ENCODE data around the gene TBC1D7. TPM values are rescaled to one million over a fixed set of nuclear protein-coding genes. Genes with fewer than 3 reads are reported as not detected.

Gene TBC1D7
- total RNA-seq, 1 donor from 2014 or later: 15.3 TPM

DNA sequence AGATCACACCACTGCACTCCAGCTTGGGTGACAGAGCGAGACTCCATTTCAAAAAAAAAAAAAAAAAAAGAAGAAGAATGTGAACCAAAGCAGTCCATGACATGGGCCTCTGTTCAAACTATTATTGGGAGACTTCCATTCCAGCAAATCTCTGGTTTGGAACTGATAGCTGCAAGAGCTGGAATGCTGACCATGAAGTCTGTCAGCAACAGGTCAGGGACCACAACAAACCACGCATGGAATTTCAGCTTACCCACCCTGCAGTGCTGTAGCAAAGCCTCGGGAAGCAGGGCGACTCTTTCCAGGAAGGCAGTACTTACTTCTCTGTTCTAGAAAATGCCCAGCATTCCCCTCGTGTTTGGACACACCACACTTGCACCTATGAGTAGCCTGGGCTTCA is 34.1 kb upstream of the TBC1D7 start:
- Mint-ChIP-seq H3K27ac (ENCODE audit: unreplicated experiment) (no peak overlapping the region), H3K4me1 (ENCODE audit: unreplicated experiment) (no peaks in the 10 kb centered on the region), H3K36me3 (ENCODE audit: unreplicated experiment) (no peaks in the 10 kb centered on the region), H3K9me3 (ENCODE audit: unreplicated experiment) (no peaks in the 10 kb centered on the region), H3K27me3 (ENCODE audit: unreplicated experiment) (no peaks in the 10 kb centered on the region), H3K4me3 (ENCODE audit: unreplicated experiment) (no peak overlapping the region)
- no peak for DNase-seq (ENCODE audit: extremely low spot score, unreplicated experiment)
- TF ChIP-seq, protein P1, sequence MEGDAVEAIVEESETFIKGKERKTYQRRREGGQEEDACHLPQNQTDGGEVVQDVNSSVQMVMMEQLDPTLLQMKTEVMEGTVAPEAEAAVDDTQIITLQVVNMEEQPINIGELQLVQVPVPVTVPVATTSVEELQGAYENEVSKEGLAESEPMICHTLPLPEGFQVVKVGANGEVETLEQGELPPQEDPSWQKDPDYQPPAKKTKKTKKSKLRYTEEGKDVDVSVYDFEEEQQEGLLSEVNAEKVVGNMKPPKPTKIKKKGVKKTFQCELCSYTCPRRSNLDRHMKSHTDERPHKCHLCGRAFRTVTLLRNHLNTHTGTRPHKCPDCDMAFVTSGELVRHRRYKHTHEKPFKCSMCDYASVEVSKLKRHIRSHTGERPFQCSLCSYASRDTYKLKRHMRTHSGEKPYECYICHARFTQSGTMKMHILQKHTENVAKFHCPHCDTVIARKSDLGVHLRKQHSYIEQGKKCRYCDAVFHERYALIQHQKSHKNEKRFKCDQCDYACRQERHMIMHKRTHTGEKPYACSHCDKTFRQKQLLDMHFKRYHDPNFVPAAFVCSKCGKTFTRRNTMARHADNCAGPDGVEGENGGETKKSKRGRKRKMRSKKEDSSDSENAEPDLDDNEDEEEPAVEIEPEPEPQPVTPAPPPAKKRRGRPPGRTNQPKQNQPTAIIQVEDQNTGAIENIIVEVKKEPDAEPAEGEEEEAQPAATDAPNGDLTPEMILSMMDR (IDR thresholded peaks at IDR 0.05): no peak

DNA sequence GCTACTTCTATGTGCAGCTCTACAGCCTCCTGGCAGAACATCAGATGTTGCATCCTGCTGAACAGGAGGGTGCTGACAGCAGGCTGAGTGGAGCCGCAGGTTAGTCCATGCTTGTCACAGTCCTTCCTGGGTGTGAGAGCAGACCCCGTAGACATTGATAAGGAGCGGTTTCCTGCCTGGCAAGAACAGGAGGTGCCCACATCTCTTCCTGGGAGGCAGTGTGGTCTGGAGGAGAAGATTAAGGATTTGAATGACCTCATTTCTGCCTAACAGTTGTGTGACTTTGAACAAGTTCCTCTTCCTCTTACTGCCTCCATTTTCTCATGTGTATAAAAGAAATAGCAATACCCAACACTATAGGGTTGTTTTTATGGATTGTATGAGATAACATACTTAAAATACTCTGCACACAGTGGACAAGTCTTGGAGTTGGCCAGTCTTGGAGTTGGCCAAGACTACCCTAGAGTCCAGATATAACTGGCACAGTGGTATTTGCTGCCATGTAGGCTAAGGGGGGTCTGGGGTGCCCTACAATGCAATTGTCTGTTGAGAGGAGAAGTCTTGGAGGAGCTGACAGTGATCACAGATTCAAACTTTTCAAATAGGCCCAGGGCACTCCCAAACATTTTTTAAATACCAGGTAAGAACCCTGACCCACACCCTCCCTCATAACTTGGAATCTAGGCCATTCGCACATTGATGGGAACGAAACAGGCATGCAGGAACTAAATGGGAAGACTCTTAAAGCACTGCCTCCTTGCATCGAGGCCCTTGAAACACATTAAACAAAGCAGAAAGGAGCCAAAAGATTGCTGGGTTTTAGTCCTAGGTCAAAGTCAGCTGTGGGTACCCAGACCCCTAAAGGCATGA is 32.6 kb upstream of the TBC1D7 start:
- Mint-ChIP-seq H3K27ac (ENCODE audit: unreplicated experiment) (no peak overlapping the region), H3K4me3 (ENCODE audit: unreplicated experiment) (no peak overlapping the region), H3K36me3 (ENCODE audit: unreplicated experiment) (no peaks in the 10 kb centered on the region), H3K9me3 (ENCODE audit: unreplicated experiment) (no peaks in the 10 kb centered on the region), H3K4me1 (ENCODE audit: unreplicated experiment) (peaks cover under 1% of the 10 kb centered on the region), H3K27me3 (ENCODE audit: unreplicated experiment) (no peaks in the 10 kb centered on the region)
- TF ChIP-seq, protein P1 (IDR thresholded peaks at IDR 0.05): no peak
- no peak for DNase-seq (ENCODE audit: extremely low spot score, unreplicated experiment)

DNA sequence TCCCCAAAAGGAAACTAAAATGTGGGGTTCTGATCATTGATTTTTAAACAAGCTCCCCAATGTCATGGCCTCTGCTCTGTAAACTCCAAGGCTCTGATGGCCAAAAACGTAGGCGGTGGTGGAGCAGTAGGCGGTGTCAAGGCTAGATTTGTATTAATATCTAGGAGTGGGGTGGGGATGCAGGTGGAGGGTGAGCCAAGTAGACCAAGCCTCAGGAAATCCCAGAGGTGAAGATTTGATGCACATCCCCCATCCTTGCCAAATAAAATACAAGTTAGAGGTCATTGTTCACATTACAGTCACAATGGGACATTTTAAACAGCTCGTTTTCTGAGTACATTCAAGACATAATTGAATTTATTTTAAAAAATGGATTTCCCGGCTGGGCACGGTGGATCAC is 30.9 kb upstream of the TBC1D7 start:
- Mint-ChIP-seq H3K36me3 (ENCODE audit: unreplicated experiment) (no peaks in the 10 kb centered on the region), H3K9me3 (ENCODE audit: unreplicated experiment) (no peaks in the 10 kb centered on the region), H3K4me3 (ENCODE audit: unreplicated experiment) (no peak overlapping the region), H3K4me1 (ENCODE audit: unreplicated experiment) (peaks cover 12% of the 10 kb centered on the region), H3K27ac (ENCODE audit: unreplicated experiment) (no peak overlapping the region), H3K27me3 (ENCODE audit: unreplicated experiment) (no peaks in the 10 kb centered on the region)
- no peak for DNase-seq (ENCODE audit: extremely low spot score, unreplicated experiment)
- TF ChIP-seq, protein P1 (IDR thresholded peaks at IDR 0.05): no peak

DNA sequence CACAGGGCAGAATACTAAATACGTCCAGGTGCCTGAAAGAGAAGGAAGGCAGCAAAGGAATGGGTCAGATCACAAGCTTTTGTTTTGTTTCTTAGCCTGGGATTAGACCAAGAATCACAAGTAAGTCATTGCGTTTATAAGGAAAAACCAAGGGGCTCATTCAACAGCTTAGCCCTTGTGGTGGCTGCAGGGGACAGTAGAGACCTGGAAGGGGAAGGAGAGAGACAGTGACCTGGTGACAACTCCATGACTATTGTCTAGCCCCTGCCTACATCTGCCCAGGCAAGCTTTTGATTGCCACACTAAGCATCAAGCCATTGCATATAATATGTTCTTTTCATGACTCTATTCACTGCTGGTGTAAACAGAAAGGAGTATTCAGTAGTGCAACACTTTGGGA is 30.2 kb upstream of the TBC1D7 start:
- H3K4me3 Mint-ChIP-seq (ENCODE audit: unreplicated experiment): no peak overlapping the region
- H3K27ac Mint-ChIP-seq (ENCODE audit: unreplicated experiment): no peak overlapping the region
- H3K4me1 Mint-ChIP-seq (ENCODE audit: unreplicated experiment): peaks cover 12% of the 10 kb centered on the region
- TF ChIP-seq, protein P1 (IDR thresholded peaks at IDR 0.05): no peak
- DNase-seq (ENCODE audit: extremely low spot score, unreplicated experiment): no peak
- H3K9me3 Mint-ChIP-seq (ENCODE audit: unreplicated experiment): no peaks in the 10 kb centered on the region
- no peaks in the 10 kb centered on the region for H3K36me3 Mint-ChIP-seq (ENCODE audit: unreplicated experiment)
- H3K27me3 Mint-ChIP-seq (ENCODE audit: unreplicated experiment): no peaks in the 10 kb centered on the region

DNA sequence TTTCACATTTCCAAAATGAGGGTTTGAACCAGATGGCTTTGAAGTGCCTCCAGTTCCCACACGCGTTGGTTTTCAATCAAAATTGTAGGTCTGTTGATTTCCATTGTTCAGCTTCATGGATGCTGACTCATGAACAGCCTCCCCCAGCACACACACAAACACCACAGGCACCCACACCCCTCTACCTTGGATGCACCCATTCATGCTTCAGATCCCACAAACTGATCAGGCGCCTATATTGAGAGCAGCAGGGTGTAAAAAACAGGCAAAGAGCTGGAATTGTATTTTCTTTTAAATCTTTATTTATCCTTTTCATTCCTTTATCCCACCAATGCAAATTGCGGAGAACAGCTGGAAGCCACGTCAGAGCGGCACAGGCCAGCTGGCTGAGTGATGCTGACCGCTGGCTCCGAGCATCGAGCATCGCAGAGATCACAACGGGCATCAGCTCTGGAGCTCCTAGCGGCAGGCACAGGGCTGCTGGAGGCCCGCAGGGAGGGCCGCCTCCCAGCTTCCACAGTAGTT is 29.3 kb upstream of the TBC1D7 start:
- Mint-ChIP-seq H3K4me3 (ENCODE audit: unreplicated experiment) (no peak overlapping the region), H3K27ac (ENCODE audit: unreplicated experiment) (no peak overlapping the region)

More for the DNA sequence above, 29.3 kb upstream of the TBC1D7 start:
- peaks cover 12% of the 10 kb centered on the region for H3K4me1 Mint-ChIP-seq (ENCODE audit: unreplicated experiment)
- H3K27me3 Mint-ChIP-seq (ENCODE audit: unreplicated experiment): no peaks in the 10 kb centered on the region
- DNase-seq (ENCODE audit: extremely low spot score, unreplicated experiment): no peak
- no peaks in the 10 kb centered on the region for H3K9me3 Mint-ChIP-seq (ENCODE audit: unreplicated experiment)
- no peaks in the 10 kb centered on the region for H3K36me3 Mint-ChIP-seq (ENCODE audit: unreplicated experiment)
- TF ChIP-seq, protein P1 (IDR thresholded peaks at IDR 0.05): no peak

Data from osteocyte (in vitro differentiated cells).